Renal cortical epithelial cell (primary cell): ENCODE measurements around the gene ME3. TPM values are rescaled to one million over a fixed set of nuclear protein-coding genes. Genes with fewer than 3 reads are reported as not detected.

Source experiments
- DNase-seq: peaks from one replicate; pipeline ENCODE4 v3.0.0-alpha.2; 2011; ENCODE audit warnings: low read depth
- total RNA-seq: library from RNA; depleted of rRNA; stranded (reverse); fragments of >200 nt; gene quantifications from 2 replicates; pipeline ENCODE4 v1.2.3, GENCODE V29; 2014

The ME3 gene
- total RNA-seq, 1 donor from 2014 or later = 28.8 TPM

DNA sequence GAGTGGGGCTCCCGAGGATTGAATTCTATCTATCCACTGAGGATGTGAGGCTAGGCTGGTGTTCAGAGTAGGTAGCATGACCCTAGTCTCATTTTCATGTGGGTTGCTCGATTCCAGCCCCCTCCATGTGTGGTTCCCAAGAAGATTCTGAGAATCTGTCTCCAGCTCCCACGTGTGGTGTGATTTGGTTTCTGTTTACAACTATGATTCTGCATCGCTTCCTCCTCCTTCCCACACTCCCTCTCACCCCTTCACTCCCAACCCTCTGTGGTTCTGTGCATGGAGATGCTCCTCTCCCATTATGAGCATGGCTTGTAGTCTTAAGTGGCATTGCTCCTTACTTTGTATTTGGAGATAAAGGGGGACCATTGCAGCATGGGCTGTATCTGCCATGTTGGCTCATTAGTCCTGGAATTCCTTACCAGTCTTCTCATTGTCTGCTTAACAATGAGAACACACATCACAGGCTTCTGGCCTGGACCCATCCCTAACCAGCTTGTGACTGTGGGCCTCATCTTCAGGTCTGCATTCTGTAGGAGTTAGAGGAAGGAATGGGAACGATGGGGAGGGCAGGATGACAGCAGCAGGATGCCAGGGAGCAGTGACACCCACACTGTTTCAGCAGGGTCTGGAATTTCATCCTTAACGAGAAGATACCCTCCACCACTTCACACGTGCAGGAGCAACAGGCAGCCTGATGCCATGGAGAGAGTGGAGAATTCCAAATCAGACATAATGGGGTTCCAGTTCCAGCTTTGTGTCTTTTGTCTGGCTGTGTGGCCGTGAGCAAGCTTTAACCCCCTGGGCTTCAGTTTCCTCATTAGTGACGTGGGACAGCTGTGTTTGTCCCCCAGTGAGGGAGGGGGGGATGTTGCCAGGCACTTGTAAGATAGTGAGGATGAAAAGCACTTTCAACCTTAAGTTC lies 211.7 kb downstream of the ME3 start:
- DNase-seq = peak; percentile 34

GRCh38 chr11:86459682-86460460 lies 212.5 kb downstream of the ME3 start:
- peak; percentile 90 for DNase-seq

- DNase-seq = no peak
Observed at GRCh38 chr11:86459002-86459385, 213.4 kb downstream of the ME3 start.

DNA sequence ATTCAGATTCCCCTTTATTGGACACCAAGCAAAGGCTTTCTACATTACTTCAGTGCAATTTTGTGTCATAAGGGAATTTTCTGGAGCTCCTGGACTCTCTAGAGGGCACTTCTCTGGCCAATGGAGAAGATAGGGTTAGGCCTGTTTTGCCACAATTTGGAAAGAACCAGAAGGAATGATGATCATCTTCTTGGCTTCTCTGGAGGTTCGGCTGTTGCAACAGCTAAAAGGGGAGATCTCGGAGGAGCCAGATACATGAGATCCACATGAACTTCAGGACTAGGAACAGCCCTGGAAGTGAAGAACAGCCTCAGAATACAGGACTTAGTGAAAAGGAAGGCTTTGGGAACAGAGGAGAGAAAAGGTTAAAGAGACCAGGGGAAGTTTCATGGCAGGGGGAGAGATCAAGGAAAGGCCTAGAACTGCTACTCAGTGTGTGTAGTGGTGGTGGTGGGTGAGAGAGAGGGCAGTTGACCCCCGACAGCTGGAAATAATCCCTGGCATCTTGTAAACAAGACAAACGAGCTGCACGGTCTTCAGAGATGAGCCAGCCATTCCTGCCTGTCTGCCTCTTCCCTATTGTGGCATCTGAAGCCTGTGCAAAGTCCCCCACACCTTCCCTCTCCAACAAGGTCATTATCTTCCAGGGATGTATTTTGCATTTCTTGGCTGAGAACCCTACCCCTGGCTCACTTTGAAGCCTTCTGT lies 214.0 kb downstream of the ME3 start:
- no peak for DNase-seq

DNA sequence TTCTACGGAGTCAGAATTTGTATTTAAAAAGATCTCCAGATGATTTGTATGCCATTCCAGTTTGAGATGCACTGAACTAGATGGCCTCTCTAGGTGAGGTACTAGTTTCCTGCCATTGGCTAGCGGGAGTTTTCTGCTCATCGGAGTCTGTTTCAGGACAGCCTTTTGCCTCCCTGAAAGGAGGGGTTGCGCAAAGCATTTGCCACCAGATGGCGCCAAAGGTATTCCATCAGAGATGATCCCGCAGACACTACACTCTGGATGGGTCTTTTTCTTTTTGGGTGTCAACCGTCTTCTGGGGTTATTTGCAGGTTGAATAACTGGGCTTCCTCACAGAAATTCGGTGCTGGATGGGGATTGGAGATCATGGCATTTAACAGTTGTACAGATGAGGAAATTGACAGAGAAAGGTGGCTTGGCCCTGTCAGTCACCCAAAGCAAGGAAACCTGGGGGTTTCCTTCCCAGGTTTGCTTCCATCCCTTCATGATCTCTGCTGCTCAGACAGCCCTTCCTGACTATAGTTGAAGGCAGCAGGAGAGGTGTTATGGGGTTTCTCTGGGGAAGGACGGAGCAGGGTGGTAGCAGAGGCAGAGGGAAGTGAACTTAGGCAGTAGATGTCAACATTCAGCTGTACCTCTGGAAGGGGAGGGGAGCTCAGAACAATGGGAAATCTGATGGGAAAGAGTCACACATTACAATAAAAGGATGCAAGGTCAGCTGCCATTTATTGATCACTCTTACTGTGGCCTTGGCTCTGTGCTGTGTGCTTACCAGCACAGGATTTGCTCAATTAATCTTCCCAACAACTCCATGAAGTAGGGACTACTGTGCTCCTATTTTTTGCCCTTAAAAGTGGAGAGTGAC lies 216.1 kb downstream of the ME3 start:
- peak; percentile 58 for DNase-seq

- DNase-seq = no peak
Observed at GRCh38 chr11:86453290-86454030, 219.0 kb downstream of the ME3 start.

DNA sequence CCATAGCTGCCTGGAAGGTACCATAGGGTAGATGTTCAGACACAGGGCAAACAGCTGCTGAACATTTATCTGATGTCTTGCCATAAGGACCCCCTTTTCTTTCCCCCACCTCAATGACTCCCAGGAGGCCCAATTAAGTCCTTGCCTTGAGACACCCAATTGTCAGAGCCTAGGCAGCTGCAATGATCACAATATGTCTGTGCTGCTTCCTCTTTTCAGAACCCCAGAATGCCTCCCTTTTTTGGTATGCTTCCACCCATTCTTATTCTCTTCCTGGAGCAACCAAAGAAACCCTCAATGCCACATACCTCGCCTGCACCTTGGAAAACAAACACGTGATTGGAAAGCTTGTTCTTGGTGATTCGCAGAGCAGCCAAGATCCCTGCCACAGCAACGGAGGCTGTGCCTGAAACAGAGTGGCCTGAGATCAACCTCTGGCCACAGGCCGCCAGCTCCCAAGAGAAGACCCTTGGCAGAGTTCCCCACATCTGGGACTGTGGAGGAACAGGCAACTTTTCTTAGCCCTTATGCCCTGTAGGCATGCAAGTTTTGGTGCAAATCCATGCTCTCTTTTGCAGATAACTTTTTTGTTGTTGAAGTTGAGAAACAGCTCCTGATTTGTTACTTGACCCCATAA lies 222.3 kb downstream of the ME3 start:
- no peak for DNase-seq

- peak; percentile 37 for DNase-seq
Observed at GRCh38 chr11:86447763-86448480, 224.5 kb downstream of the ME3 start.

DNA sequence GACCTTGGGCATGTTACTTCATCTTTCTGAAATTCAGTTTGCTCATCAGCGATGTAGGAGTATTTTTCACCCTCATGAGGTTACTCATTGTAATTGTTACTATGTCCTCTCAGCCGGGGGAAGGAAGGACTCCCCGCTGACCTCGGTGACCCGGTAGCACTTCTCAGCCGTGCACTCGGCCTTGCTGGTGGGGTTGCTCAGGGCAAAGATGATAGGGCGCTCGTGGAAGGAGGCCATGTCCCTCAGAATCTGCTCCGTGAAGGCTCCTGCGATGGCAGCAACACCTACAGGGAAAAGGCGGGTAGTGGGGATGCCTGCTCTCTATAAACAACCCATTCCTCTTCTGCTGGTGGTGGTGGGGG lies 225.5 kb downstream of the ME3 start:
- no peak for DNase-seq

DNA sequence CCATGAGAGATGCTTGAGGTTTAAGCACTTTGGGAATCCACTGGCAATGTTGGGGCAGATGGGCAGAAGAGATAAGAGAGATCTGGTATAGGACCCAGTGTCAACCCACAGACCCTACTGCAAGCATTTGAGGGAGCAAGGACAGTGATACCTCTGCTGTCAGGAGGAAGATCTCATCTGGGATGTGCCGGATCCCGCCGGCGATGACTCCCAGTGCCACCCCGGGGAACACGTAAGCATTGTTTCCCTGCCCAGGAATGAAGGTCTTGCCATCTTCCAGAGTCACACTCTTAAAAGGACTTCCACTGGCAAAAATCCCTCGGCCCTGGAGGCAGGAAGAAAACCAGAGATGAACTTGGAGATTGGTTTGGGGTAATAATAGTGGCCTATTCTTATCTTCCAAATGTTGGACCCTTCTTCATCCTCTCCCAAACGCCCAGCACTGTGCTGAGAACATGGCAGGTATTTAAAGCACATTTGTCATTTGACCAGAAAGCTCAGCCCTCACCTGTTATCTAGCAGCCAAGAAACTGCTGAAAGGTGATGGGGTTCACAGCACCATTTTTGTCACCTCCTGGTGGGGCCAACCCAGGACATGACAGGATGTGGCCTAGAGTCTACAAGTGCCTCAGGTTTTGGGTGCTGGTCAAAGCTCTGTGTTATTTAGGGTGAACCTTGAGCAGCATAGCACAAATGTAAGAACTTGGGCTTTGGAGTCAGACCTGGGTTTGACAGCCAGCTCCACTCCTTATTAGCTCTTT lies 226.1 kb downstream of the ME3 start:
- DNase-seq = no peak

DNA sequence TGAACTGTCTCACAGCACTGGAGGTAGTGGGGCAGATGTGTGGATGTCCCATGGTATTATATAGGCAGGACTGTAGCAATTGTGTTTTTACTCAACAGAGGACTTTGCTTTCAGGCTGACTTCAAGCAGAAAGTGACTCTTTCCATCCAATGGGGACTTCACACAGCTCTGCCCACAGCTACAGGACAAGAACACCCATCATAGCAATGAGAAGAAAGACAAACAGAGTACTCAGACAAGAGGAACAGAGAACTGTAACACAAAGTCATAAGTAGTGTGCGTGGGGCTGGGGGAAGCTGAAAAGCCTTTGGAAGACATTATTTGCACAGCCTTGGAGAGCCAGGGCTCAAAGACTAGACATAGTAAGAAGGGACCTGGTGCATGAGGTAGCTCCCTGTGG lies 227.4 kb downstream of the ME3 start:
- DNase-seq = no peak

- no peak for DNase-seq
Observed at GRCh38 chr11:86443415-86443814, 229.0 kb downstream of the ME3 start.

DNA sequence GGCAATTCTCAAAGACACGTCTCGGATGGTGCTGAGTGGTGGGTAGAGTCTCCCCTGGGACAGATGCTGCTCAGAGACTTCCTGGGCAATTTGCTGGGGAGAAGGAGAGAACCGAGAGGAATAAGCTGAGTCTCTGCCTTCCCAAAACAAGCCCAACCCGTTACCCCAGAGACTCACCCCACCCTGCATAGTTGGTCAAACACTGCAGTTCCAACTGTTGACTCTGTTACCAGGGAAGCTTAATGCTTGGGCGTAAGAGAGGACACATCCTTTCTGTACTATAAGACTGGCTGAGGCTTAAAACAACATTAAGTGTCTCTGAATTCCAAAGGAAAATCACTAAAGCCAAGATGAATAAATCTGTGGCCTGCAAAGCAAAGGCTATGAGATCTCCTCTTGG lies 229.6 kb downstream of the ME3 start:
- DNase-seq = no peak

GRCh38 chr11:86442420-86442819 lies 230.0 kb downstream of the ME3 start:
- DNase-seq = peak; percentile 63

GRCh38 chr11:86440843-86441242 lies 231.6 kb downstream of the ME3 start:
- no peak for DNase-seq

DNA sequence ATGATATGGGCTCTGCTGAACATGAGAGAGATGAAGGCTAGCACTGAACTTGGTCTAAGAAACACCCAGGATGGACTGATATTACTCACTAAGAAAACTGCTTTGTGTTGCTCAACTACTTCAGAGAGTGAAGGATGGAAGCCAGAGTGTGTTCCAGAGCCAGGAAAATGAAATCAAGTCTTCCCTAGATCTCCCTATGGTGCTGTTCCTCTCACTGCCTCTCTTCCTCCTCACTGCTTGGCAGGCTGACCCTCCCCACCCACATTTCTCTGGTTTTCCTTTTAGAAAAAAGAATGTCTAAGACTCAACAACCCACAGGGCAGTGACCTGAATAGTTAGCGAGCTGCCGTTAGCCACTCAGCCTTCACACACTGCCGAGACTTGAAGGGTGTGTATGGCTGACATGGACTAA lies 232.1 kb downstream of the ME3 start:
- peak; percentile 68 for DNase-seq

DNA sequence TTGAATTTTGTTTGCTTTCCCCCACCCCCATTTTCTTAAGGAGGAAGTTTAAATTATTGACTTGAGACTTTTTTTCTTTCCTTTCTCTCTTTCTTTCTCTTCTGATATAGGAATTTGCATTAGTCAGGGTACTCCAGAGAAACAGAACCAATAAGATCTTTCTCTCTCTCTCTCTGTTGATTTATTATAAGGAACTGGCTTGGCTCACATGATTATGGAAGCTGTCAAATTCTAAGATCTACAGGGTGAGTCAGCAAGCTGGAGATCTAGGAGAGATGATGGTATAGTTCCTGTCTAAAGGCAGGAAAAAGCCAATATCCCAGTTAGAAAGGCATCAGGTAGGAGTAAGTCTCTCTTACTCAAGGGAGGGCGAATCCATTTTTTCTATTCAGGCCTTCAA lies 233.7 kb downstream of the ME3 start:
- DNase-seq = peak; percentile 63

DNA sequence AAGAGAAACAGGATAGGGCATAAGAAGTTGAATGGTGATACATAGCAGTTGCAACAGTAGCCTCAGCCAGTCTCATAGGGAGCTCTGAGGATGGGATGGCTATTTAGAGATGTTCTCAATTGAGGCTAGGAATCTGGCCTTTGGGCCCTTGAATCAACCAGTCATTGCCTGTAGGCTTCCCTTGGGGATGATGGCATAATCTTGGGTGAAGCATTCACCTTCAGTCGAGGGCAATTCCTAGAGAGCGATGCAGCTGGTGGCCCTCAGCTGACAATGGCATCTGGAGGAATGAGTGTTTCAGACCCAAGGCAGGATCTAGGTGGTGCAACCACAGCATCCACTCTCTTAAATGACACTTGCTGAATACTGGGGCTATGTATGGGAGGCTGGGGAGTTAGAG lies 236.7 kb downstream of the ME3 start:
- DNase-seq = no peak
